AG09309 (cell line): ENCODE measurements around the gene GDF10.

ENCODE experiments used
- DNase-seq: peaks from one replicate; pipeline ENCODE4 v3.0.0-alpha.2; 2010; ENCODE audit warnings: low read depth
- H3K4me3 ChIP-seq: 2 replicates; pipeline ENCODE4 v1.5.1; 2011; ENCODE audit warnings: mild to moderate bottlenecking, low read depth, low read length, moderate library complexity; ENCODE audit not compliant: control insufficient read depth
- CTCF ChIP-seq: IDR thresholded peaks from 2 replicates; pipeline ENCODE4 v1.5.1; 2011; ENCODE audit warnings: mild to moderate bottlenecking, low read depth, low read length, inconsistent platforms; ENCODE audit not compliant: insufficient read depth, control insufficient read depth; ENCODE audit errors: missing control alignments

Gene GDF10

GRCh38 chr10:47339186-47339735, 39.3 kb downstream of the GDF10 start:
- no peak for DNase-seq
- no peak overlapping the region for H3K4me3 ChIP-seq
- no peak for TF ChIP-seq CTCF

GRCh38 chr10:47339759-47340607, 40.0 kb downstream of the GDF10 start:
- no peak overlapping the region for H3K4me3 ChIP-seq
- TF ChIP-seq CTCF: no peak
- DNase-seq: no peak

- DNase-seq: no peak
- H3K4me3 ChIP-seq: no peak overlapping the region
- TF ChIP-seq CTCF: peak; percentile 96
Observed at GRCh38 chr10:47340608-47341170, 40.7 kb downstream of the GDF10 start.

- no peak overlapping the region for H3K4me3 ChIP-seq
- DNase-seq: no peak
- TF ChIP-seq CTCF: no peak
Observed at GRCh38 chr10:47344996-47345870, 45.2 kb downstream of the GDF10 start.

GRCh38 chr10:47346581-47347302, 46.7 kb downstream of the GDF10 start:
- DNase-seq: no peak
- no peak for TF ChIP-seq CTCF
- no peak overlapping the region for H3K4me3 ChIP-seq

GRCh38 chr10:47347303-47347675, 47.3 kb downstream of the GDF10 start:
- H3K4me3 ChIP-seq: no peak overlapping the region
- DNase-seq: no peak
- TF ChIP-seq CTCF: no peak
